ENCODE measurements around the gene FAR1. TPM values are rescaled to one million over a fixed set of nuclear protein-coding genes. Genes with fewer than 3 reads are reported as not detected.

Gene FAR1
- total RNA-seq, 8 experiments from 2014 or later: 16.3 to 61.7 (median 38.3) TPM

- no peak for ATAC-seq (replicated peaks in 6 of 8)
- in situ Hi-C loops (cut with MboI; ENCODE audit: low pct_unique_long_range_greater_than_20kb in 2 of 9, low sequenced_read_pairs in 9 of 9, unreplicated experiment in 9 of 9): no loop called here
- Histone ChIP-seq H3K27ac (no peak overlapping the region), H3K4me1 (replicated peaks in 1 of 2) (no peaks in the 10 kb centered on the region), H3K4me3 (no peak overlapping the region)
- WGBS, 10 experiments: 0 to 44% (median 12%) methylated on average over 1 to 2 of the region's 2 CpGs; no CpG with 5 or more reads in 1 of the 10 experiments
These were observed 7.3 kb upstream of the FAR1 start for GRCh38 chr11:13661074-13661623.

GRCh38 chr11:13663631-13664071, 4.8 kb upstream of the FAR1 start:
- Histone ChIP-seq H3K27ac (no peak overlapping the region), H3K4me1 (replicated peaks in 1 of 2) (peaks cover 5 to 7% of the 10 kb centered on the region in 2 donors), H3K4me3 (no peak overlapping the region)
- WGBS, 10 experiments: 0 to 100% (median 85%) methylated on average over 1 of the region's 1 CpG; no CpG with 5 or more reads in 3 of the 10 experiments
- in situ Hi-C loops (cut with MboI; ENCODE audit: low pct_unique_long_range_greater_than_20kb in 2 of 9, low sequenced_read_pairs in 9 of 9, unreplicated experiment in 9 of 9): no loop called here
- no peak for ATAC-seq (replicated peaks in 6 of 8)

- no peak for ATAC-seq (replicated peaks in 6 of 8)
- 40 to 86% (median 70%) methylated on average over 1 of the region's 1 CpG; no CpG with 5 or more reads in 3 of the 10 experiments for WGBS, 10 experiments
- peaks cover 5 to 7% of the 10 kb centered on the region in 2 donors for H3K4me1 ChIP-seq (replicated peaks in 1 of 2)
These were observed 4.1 kb upstream of the FAR1 start for GRCh38 chr11:13664351-13664750.

GRCh38 chr11:13666708-13667107, 1.8 kb upstream of the FAR1 start:
- no peak for ATAC-seq (replicated peaks in 6 of 8)
- in situ Hi-C loops (cut with MboI; ENCODE audit: low pct_unique_long_range_greater_than_20kb in 2 of 9, low sequenced_read_pairs in 9 of 9, unreplicated experiment in 9 of 9): no loop called here
- H3K27ac ChIP-seq: no peak overlapping the region
- H3K4me3 ChIP-seq: no peak overlapping the region
- peaks cover 9 to 17% of the 10 kb centered on the region in 2 donors for H3K4me1 ChIP-seq (replicated peaks in 1 of 2)

More at GRCh38 chr11:13664351-13664750, 4.1 kb upstream of the FAR1 start:
- Histone ChIP-seq H3K4me3 (no peak overlapping the region), H3K27ac (no peak overlapping the region)
- in situ Hi-C loops (cut with MboI; ENCODE audit: low pct_unique_long_range_greater_than_20kb in 2 of 9, low sequenced_read_pairs in 9 of 9, unreplicated experiment in 9 of 9): no loop called here

GRCh38 chr11:13667245-13667644, 1.2 kb upstream of the FAR1 start:
- ATAC-seq (replicated peaks in 6 of 8): no peak
- H3K4me1 ChIP-seq (replicated peaks in 1 of 2): peaks cover 9 to 17% of the 10 kb centered on the region in 2 donors
- H3K27ac ChIP-seq: no peak overlapping the region
- peak overlapping the region; percentile 49 to 82 (median 74) for H3K4me3 ChIP-seq
- 7 to 94% (median 24%) methylated on average over 2 to 5 of the region's 5 CpGs; no CpG with 5 or more reads in 1 of the 10 experiments for WGBS, 10 experiments
- in situ Hi-C loops (cut with MboI; ENCODE audit: low pct_unique_long_range_greater_than_20kb in 2 of 9, low sequenced_read_pairs in 9 of 9, unreplicated experiment in 9 of 9): no loop called here

- ATAC-seq (replicated peaks in 6 of 8): no peak
- WGBS, 10 experiments: 0 to 40% (median 3%) methylated on average over 1 to 7 of the region's 15 CpGs; no CpG with 5 or more reads in 4 of the 10 experiments
- Histone ChIP-seq H3K4me3 (peak overlapping the region; percentile 49 to 82 (median 74)), H3K27ac (peak overlapping the region; percentile 62 to 83), H3K4me1 (replicated peaks in 1 of 2) (peaks cover 9 to 17% of the 10 kb centered on the region in 2 donors)
- in situ Hi-C loops (cut with MboI; ENCODE audit: low pct_unique_long_range_greater_than_20kb in 2 of 9, low sequenced_read_pairs in 9 of 9, unreplicated experiment in 9 of 9): no loop called here
These were observed 720 bp upstream of the FAR1 start for GRCh38 chr11:13667795-13668101.

GRCh38 chr11:13668957-13669521, 571 bp downstream of the FAR1 start:
- WGBS, 10 experiments: 0% methylated on average over 1 to 4 of the region's 33 CpGs; no CpG with 5 or more reads in 6 of the 10 experiments
- peak overlapping the region; percentile 69 to 85 for H3K27ac ChIP-seq
- peaks cover 9 to 17% of the 10 kb centered on the region in 2 donors for H3K4me1 ChIP-seq (replicated peaks in 1 of 2)
- peak; percentile 2 to 20 (median 6) for ATAC-seq (replicated peaks in 6 of 8)
- in situ Hi-C loops (cut with MboI; ENCODE audit: low pct_unique_long_range_greater_than_20kb in 2 of 9, low sequenced_read_pairs in 9 of 9, unreplicated experiment in 9 of 9): no loop called here
- H3K4me3 ChIP-seq: peak overlapping the region; percentile 63 to 82 (median 74)

- Histone ChIP-seq H3K4me1 (replicated peaks in 1 of 2) (peaks cover 9 to 17% of the 10 kb centered on the region in 2 donors), H3K4me3 (peak overlapping the region; percentile 63 to 82 (median 74)), H3K27ac (no peak overlapping the region)
- no peak for ATAC-seq (replicated peaks in 6 of 8)
- 20 to 77% (median 49%) methylated on average over 1 to 15 of the region's 18 CpGs for WGBS, 10 experiments
- in situ Hi-C loops (cut with MboI; ENCODE audit: low pct_unique_long_range_greater_than_20kb in 2 of 9, low sequenced_read_pairs in 9 of 9, unreplicated experiment in 9 of 9): no loop called here
These were observed 1.3 kb downstream of the FAR1 start for GRCh38 chr11:13669544-13670488.

GRCh38 chr11:13672576-13673210, 4.2 kb downstream of the FAR1 start:
- no peak overlapping the region for H3K27ac ChIP-seq
- in situ Hi-C loops (cut with MboI; ENCODE audit: low pct_unique_long_range_greater_than_20kb in 2 of 9, low sequenced_read_pairs in 9 of 9, unreplicated experiment in 9 of 9): no loop called here
- 71 to 100% (median 100%) methylated on average over 1 of the region's 1 CpG; no CpG with 5 or more reads in 2 of the 10 experiments for WGBS, 10 experiments

GRCh38 chr11:13674799-13675509, 6.5 kb downstream of the FAR1 start:
- 77 to 100% (median 95%) methylated on average over 2 to 6 of the region's 6 CpGs for WGBS, 10 experiments
- no peak for ATAC-seq (replicated peaks in 6 of 8)
- no peak overlapping the region for H3K27ac ChIP-seq

More at GRCh38 chr11:13672576-13673210, 4.2 kb downstream of the FAR1 start:
- no peak for ATAC-seq (replicated peaks in 6 of 8)
- no peak overlapping the region for H3K4me3 ChIP-seq
- H3K4me1 ChIP-seq (replicated peaks in 1 of 2): peaks cover 5 to 11% of the 10 kb centered on the region in 2 donors

GRCh38 chr11:13676576-13676975, 8.1 kb downstream of the FAR1 start:
- no peak overlapping the region for H3K27ac ChIP-seq
- 83 to 100% (median 100%) methylated on average over 1 of the region's 1 CpG; no CpG with 5 or more reads in 2 of the 10 experiments for WGBS, 10 experiments
- ATAC-seq (replicated peaks in 6 of 8): no peak
- in situ Hi-C loops (cut with MboI; ENCODE audit: low pct_unique_long_range_greater_than_20kb in 2 of 9, low sequenced_read_pairs in 9 of 9, unreplicated experiment in 9 of 9): no loop called here
- H3K4me3 ChIP-seq: no peak overlapping the region
- H3K4me1 ChIP-seq (replicated peaks in 1 of 2): no peaks in the 10 kb centered on the region

More at GRCh38 chr11:13674799-13675509, 6.5 kb downstream of the FAR1 start:
- Histone ChIP-seq H3K4me1 (replicated peaks in 1 of 2) (peaks cover 5 to 10% of the 10 kb centered on the region in 2 donors), H3K4me3 (no peak overlapping the region)
- in situ Hi-C loops (cut with MboI; ENCODE audit: low pct_unique_long_range_greater_than_20kb in 2 of 9, low sequenced_read_pairs in 9 of 9, unreplicated experiment in 9 of 9): no loop called here

- 20 to 100% (median 93%) methylated on average over 1 to 2 of the region's 2 CpGs for WGBS, 10 experiments
- no peak overlapping the region for H3K27ac ChIP-seq
- H3K4me3 ChIP-seq: no peak overlapping the region
- no peak for ATAC-seq (replicated peaks in 6 of 8)
- H3K4me1 ChIP-seq (replicated peaks in 1 of 2): no peaks in the 10 kb centered on the region
- in situ Hi-C loops (cut with MboI; ENCODE audit: low pct_unique_long_range_greater_than_20kb in 2 of 9, low sequenced_read_pairs in 9 of 9, unreplicated experiment in 9 of 9): no loop called here
These were observed 11.3 kb downstream of the FAR1 start for GRCh38 chr11:13679768-13680167.
